GM19035 (cell line): ENCODE results near the gene PACC1.
"Not testable (repeated sequence)": the region's sequence is repeated elsewhere in the genome, so short reads cannot be mapped to it uniquely, and the experiment has no call there.

ENCODE experiments used
- ATAC-seq: cut with Tn5 transposase; IDR thresholded peaks from one replicate; pipeline ENCODE4 v1.9.1; 2021; ENCODE audit not compliant: unreplicated experiment

The PACC1 gene

DNA sequence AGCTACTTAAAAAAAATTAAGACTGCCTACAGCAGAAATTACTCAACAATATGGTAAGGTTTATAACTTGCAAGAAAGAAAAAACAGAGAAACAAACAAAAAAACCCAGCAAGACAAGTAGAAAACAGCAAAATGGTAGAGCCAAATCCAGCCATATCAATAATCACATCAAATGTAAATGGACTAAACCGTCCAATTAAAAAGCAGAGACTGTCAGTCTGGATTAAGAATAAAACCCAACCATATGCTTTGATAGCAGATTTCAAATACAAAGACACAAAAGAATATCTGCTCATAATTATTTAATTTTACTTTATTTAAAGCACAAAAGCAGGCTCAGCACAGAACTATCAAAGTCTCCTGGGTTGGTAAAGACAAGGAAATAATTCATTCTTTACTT lies 17.5 kb downstream of the PACC1 start:
- ATAC-seq, result no peak

DNA sequence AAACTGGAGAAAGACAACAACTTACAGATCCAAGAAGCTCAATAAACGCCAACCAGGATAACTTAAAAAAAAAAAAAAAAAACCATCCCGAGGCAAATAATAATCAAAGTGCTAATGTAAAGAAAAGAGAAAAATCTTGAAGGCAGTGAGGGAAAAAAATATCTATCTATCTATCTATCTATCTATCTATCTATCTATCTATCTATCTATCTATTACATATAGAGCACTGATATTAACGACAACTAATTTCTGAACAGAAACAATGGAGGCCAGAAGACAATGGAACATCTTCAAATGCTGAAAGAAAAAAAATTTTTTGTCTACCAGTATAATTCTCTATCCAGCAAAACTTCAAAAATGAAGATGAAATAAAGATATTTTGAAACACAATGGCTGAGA lies 18.0 kb downstream of the PACC1 start:
- no peak for ATAC-seq

DNA sequence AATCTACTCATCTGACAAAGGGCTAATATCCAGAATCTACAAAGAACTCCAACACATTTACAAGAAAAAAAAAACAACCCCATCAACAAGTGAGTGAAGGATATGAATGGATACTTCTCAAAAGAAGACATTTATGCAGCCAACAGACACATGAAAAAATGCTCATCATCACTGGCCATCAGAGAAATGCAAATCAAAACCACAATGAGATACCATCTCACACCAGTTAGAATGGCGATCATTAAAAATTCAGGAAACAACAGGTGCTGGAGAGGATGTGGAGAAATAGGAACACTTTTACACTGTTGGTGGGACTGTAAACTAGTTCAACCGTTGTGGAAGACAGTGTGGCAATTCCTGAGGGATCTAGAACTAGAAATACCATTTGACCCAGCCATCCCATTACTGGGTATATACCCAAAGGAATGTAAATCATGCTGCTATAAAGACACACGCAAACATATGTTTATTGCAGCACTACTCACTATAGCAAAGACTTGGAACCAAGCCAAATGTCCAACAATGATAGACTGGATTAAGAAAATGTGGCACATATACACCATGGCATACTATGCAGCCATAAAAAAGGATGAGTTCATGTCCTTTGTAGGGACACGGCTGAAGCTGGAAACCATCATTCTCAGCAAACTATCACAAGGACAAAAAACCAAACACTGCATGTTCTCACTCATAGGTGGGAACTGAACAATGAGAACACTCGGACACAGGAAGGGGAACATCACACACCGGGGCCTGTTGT lies 18.8 kb downstream of the PACC1 start:
- not testable (repeated sequence) for ATAC-seq

DNA sequence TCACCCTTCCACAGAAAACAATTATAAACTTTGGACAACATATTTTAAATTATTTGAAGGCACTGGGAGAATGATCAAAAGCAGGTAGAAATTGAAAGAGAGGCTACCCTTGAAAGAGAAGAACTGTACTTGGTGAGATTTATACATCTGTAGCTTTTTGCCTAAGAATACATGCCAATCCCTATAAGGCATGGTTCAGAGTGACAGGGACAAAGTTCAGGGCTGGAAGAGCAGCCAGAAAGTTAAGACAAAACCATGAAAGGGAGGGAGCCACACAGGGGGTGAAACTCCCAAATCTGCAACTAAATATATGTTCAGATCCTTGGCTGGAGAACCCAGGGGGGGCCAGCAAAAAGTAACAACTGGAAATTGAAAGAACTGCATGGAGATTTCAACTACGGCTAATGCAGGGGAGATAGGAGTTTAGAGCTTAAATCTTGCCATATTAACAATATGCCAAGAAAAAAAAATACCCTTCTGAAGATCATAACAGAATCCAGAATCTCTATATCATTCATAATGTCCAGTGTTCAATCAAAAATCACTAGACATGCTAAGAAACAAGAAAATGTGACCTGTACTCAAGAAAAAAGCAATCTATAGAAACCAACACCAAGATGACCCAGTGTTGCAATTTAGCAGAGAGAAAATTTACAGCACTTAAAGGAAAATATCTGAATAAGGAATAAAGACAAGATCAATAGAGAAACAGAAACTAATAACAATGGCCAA lies 25.5 kb downstream of the PACC1 start:
- no peak for ATAC-seq

DNA sequence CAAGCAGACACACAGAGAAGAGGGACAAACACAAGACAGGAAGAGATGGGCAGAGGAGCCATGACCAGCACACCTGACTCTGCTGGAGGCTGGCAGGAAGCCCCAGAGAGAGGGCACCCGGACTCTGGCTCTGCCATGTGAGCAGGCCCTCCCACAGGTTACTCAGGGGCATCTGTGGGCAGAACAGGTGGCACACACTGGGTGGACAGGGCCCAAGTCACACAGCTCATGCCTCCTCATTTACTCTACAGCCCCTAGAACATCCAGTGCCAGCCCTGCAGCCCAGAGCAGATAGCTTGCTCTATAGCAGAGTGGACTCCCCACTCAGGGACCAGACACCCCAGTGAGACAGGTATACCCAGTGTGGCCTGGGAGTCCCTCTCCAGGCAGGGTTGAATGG lies 28.7 kb downstream of the PACC1 start:
- ATAC-seq, result no peak

DNA sequence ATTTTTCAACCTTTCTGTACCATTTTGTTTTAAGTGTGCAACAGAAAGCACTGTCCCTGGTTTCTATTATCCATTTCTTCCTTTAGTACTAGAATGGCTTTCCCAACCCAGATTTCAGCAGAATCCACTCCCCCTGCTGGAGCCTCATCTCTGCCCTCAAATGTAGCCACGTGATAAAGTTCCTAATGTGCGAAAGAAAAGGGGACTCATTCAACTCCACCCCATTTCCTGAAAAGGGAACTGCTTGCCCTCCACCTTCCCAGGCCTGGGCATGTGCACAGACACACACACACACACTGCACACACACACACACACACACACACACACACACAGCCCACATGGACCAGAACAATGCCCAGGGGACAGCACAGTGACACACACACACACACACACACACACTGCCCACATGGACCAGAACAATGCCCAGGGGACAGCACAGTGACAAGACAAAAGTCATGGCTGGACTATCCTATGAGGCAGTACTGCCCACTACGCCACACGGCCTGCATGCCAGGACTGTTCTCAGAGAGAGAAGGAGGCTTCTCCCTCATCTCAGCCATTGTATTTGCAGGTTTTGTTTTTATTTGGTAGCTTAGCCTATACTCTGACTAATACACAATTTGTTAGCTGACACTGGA lies 33.2 kb downstream of the PACC1 start:
- ATAC-seq, result no peak

DNA sequence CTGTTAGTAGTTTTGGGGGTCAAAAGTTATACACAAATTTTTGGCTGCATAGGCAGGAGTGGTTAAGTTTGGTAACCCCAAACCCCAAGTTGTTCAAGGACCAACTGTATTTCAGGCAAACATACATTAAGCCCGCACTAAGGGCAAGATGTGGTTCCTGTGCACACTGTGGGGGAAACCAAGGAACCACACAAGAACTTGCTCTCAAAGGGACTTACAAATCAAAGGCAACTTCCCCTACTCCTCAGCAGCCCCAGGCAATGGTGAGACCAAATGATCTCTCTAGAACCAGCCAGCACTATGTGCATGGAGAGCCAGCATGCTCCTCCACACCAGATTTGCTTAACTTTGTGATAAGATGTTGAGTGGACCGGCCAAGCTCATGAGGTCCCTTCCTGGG lies 35.3 kb downstream of the PACC1 start:
- ATAC-seq, result no peak

DNA sequence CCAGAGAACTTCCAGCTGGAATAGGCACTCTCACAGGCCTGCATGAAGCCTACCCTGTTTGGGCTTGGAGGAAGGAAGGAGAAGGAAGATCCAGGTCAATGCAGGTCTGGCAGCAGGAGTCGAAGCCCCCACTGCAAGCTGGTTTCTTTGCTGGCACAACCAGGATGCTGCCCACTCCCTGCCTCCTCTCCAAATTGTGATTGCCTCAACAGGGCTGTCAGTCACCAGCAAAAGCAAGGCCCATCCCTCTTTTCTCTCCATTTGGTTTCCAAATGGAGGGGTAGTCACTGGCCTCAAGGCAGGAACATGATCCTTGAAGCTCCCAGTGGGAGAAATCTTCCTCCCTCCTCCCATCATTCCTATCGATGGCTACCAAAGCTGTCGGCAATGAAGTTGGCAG lies 37.0 kb downstream of the PACC1 start:
- no peak for ATAC-seq

DNA sequence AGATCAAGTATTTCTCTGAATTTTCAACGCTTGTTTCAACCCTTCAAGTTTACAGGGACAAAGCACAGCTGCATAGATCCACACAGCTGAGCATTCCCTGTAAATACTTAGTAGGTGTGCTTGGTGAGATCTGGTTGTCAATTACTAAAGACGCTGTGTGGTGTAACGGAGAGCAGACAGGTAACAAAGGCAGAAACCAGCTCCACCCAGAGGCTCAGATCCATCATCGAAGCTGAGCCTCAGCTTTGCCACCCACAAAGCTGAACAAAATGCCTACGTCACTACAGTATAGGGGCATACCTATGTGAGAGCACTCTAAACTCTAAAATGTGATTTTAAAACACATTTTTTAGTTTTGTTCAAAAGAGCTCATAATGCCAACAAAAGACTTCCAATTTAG lies 38.7 kb downstream of the PACC1 start:
- ATAC-seq, result no peak

DNA sequence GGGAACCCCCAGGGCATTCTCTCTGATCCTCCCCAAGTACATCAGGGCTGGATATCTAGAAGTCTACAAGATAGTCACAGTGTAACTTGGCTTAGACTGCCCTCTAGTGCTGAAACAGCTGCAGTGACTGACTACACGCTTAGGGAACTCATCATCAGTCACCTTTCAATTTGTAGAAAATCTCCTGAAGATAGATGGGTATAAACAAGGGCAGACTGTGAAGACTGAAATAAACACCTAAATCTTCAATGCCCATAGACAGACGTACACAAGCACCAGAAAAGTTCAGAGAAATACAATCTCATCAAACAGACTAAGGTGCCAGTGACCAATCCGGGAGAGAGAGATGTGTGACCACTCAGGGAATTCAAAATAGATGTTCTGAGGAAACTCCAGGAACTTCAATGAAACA lies 46.6 kb downstream of the PACC1 start:
- ATAC-seq, result no peak

DNA sequence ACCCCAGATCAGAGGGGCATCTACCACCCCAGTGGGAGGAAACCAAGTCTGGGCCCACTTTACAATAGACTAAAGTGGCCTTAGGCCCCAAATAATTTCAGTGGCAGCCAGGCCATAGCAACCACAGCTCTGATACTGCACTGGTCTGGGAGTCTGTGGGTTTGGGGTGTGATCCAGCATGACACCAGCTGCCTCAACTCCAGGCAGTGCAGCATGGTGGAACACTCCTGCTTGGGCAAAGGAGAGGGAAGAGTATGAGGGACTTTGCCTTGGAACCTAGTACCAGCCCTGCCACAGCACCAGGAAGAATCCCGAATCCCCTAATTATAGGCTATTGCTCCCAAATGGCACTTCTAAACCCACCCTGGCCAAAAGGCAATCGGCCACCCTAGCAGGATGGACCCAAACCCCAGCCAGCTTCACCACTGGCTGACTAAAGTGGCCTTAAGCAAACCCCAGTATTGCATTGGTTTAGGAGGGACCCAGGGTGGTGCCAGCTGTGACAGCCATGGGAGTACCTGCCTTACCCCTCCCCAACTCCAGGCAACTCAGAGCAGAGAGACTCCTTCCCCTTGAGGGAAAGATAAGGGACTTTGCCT lies 47.1 kb downstream of the PACC1 start:
- ATAC-seq, result no peak

DNA sequence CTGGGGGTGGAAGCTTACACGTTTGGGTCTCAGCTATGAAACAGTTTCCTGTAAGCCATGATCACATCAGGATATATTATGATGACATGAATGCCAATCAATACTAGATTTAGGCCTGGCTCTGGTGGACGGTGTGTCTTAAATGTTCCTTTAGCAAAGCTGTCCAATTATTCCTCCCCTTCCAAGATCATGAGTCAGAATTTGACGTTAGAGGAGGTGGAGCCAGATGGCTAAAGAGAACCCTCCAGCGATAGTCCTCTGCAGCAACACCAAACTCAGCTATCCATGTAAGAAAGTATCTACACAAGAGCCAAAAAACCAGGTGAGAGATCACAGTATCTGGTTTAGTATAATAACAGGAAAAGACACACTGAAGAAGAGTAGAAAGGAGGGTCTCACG lies 47.8 kb downstream of the PACC1 start:
- no peak for ATAC-seq

DNA sequence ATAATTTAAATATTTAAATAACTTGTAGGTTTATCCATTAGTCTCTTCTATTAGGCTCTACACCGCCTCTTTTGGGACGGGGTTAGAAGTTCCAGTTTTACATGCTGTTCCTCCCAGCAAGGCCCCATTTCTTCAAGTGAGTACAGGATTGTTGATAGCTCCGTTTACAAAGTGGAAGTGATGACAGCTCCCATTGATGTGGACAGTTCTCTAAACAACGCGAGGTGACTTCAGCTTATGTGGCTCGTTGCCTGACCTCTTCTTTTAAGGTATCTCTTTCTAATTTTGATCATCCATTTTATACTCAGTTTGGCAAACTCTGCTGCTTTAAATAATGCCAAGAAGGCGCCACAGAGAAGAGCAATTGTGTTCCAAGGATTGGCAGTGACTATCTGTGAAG lies 49.7 kb downstream of the PACC1 start:
- no peak for ATAC-seq

DNA sequence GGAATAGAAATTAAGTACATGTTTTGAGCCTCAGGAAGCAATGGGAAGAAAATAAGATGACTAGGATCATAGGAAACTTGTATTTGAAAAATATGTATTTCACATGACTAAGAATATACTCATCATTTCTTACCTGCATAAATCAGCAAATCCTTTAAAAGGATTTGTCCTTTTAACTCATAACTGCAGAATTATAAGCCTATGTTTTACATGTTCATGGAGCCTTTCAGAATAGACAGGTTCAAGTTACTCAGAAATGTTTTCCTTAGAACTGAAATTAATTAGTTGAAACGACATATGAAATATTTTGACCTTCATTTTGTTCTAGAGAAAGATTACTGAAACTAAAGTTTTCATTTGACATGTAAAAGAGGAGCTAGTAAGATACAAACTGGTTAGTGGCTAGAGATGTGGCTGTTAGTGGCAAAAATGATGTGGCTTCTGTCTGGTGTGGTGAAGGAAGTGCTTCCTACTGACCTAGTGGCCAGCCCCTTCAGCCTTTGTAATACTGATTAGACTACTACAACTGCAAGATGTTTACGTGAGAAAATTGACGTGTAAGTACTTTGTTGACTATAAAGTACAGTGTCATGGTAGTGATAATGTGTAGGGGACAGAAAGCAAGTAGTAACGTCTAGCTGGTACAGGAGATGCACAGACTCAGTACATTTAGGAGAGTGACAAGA lies 54.7 kb downstream of the PACC1 start:
- no peak for ATAC-seq

DNA sequence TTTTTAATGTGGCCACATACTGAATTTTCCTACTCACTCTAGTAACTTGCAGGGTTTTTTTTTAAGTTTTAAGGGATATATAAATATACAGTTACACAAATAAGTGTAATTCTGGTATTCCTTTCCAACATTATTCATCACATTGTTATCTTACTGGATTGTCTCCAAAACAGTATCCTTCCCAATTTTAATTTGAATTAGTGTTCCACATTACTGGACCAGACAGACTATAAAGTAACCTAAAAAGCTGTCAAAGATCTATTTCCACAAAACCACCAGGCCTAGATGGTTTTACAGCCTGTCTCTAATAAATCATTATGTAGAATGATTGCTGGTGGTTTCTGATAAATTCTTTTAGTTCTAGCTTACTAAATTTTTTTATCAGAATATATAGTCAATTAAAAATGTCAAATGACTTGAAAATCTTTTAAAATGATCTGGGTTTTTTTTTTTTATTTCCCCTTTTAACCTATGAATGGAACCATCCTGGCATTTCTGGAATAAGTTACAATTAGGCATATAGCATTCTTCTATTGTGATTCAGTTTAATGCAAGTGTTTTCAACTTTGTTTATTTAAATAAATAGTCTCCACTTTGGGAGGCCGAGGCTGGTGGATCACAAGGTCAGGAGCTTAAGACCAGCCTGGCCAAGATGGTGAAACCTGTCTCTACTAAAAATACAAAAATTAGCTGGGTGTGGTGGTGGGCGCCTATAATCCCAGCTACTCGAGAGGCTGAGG lies 59.3 kb downstream of the PACC1 start:
- no peak for ATAC-seq

DNA sequence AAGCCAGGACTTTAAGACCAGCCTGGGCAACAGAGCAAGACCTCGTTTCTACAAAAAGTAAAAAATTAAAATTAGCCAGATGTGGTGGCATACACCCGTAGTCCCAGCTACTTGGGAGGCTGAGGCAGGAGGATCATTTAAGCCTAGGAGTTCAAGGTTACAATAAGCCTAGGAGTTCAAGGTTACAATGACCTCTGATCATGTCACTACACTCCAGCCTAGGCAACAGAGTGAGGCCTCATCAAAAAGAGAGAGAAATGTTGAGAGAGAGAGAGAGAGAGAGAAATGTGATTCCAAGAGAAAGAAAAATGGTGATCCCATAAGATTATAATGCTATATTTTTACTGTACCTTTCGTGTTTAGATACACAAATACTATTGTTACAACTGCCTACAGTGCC lies 60.2 kb downstream of the PACC1 start:
- no peak for ATAC-seq

DNA sequence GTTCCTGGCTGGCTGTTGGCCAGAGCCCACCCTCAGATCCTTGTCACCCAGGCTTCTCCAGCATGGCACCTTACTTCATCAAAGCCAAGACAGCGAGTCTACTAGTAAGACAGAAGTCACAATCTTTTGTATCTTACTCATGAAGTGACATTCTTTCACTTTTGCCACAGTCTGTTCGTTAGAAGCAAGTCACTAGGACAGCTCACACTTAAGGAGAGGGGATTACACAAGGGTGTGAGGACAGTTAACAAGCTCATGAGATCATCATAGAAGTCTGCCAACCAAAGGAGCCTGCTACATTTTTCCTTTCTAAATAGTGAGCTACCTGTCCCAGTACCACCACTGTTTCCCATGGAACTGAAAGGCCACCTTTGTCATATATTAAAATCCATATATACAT lies 61.5 kb downstream of the PACC1 start:
- no peak for ATAC-seq

DNA sequence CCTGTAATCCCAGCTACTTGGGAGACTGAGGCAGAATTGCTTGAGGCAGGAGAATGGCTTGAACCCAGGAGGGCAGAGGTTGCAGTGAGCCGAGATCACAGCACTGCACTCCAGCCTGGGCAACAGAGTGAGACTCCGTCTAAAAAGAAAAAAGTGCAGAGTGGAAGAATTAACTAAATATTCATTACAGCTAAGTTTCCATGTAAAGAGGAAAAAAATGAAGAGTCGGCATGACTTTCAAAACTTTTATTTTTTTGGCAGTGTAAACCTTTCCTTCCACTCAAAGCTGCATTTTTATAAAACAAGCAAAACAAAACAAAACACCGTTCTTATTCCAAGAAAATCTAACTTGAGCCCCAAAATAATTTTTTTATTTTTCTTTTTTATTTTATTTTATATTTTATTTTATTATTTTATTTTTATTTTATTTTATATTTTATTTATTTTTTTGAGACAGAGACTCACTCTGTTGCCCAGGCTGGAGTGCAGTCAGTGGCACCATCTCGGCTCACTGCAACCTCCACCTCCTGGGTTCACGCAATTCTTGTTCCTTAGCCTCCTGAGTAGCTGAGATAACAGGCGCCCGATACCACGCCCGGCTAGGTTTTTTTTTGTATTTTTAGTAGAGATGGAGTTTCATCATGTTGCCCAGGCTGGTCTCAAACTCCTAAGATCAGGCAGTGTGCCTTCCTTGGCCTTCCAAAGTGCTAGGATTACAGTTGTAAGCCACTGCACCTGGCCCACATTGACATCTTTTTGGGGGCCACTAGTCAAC lies 62.9 kb downstream of the PACC1 start:
- no peak for ATAC-seq

DNA sequence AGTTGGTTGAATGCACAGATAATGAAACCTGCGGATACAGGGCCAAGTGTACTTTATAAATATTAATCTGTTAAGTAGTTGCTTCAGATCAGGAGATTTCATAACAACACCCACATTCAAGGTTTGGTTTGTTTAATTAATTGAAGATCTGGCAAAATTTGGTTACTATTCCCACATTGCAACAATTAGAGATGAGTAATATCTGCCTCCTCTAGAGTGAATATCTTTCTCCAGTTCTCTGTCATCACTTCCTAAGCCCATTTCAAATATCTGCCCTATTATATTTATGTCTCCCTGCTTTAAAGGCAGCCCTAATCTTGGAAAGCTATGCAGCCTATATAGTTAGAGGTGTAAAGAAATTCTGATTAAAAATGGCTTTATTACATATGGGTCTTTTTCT lies 68.1 kb downstream of the PACC1 start:
- no peak for ATAC-seq

DNA sequence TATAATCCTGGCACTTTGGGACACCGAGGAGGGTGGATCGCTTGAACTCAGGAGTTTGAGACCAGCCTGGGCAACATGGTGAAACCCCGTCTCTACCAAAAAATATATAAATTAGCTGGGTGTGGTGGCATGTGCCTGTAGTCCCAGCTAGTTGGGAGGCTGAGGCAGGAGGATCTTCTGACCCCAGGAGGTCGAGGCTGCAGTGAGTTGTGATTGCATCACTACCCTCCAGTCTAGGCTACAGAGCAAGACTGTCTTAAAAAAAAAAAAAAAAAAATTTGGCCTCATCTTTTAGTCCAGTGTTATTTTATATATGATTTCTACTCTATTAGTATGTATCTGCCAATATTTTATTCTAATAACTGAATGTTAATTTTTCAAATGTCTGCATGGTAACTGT lies 69.8 kb downstream of the PACC1 start:
- ATAC-seq, result no peak
